ENCODE measurements around the gene RREB1. TPM values are rescaled to one million over a fixed set of nuclear protein-coding genes. Genes with fewer than 3 reads are reported as not detected.

Gene RREB1
- total and polyA plus RNA-seq, 2 donors (not counting 3 experiments of a cell fraction or from before 2014, with no cell fraction given): 3.7 to 33.0 TPM

DNA sequence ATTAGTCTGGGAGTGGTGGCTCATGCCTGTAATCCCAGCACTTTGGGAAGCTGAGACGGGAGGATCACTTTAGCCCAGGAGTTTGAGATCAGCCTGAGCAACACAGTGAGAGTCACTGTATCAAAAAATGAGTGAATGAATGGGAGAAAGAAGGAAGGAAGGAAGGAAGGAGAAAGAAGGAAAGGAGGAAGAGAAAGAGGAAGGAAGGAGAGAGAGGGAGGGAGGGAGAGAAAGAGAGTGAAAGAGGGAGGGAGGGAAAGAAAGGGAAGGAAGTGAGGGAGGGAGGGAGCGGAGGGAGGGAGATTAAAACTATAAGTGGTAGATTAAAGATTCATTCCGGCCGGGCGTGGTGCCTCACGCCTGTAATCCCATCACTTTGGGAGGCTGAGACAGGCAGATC, 28.9 kb upstream of the RREB1 start:
- Histone ChIP-seq H3K27me3 (ENCODE audit: control insufficient read depth in 2 of 2, insufficient read depth in 2 of 2, low read length in 2 of 2) (no peaks in the 10 kb centered on the region), H4K20me1 (replicated peaks; ENCODE audit: control insufficient read depth, extremely low read depth, insufficient read depth, low read length) (no peaks in the 10 kb centered on the region), H3K79me2 (ENCODE audit: control insufficient read depth, insufficient read depth, low read length) (no peaks in the 10 kb centered on the region), H3K4me2 (ENCODE audit: insufficient read depth, low read length) (no peak overlapping the region), H3K9me1 (replicated peaks; ENCODE audit: control insufficient read depth, extremely low read depth, insufficient read depth, low read length) (no peaks in the 10 kb centered on the region), H3K9ac (replicated peaks; ENCODE audit: extremely low read depth, insufficient read depth, low read length) (no peak overlapping the region), H3K4me3 (replicated peaks in 1 of 3; ENCODE audit: insufficient read depth in 1 of 3, low read depth in 1 of 3, low read length in 3 of 3) (no peak overlapping the region), H3K36me3 (ENCODE audit: control insufficient read depth in 2 of 2, extremely low read depth in 1 of 2, insufficient read depth in 2 of 2, low read length in 2 of 2) (no peaks in the 10 kb centered on the region), H3K9me3 (replicated peaks; ENCODE audit: control insufficient read depth, insufficient read depth, low read length) (no peaks in the 10 kb centered on the region), H2AFZ (ENCODE audit: low read depth, low read length) (no peak overlapping the region), H3K27ac (ENCODE audit: insufficient read depth, low read depth, low read length) (no peak overlapping the region), H3K4me1 (ENCODE audit: control insufficient read depth, extremely low read depth, insufficient read depth, low read length) (no peaks in the 10 kb centered on the region)
- intact Hi-C loops (cut with micrococcal nuclease): no loop called here
- DNase-seq (ENCODE audit: low read depth, low spot score) (no peak), FAIRE-seq (no peak)
- no peak for TF ChIP-seq GATA2 (IDR thresholded peaks at IDR 0.05; ENCODE audit: insufficient read depth, insufficient read length, low read depth, low read length)
- dilution Hi-C loops (cut with MboI; ENCODE audit: extremely low pct_ligation_motif_present, low sequenced_read_pairs): no loop called here
- POLR2A ChIA-PET: no interaction called here
- CTCF ChIA-PET: interaction anchor here (1.1 to 1.2 kb wide), 2 partner anchors 8 to 13 kb away, joined by 3 to 6 read pairs; no protein-coding TSS in a partner anchor
- no TSS peak for BruUV-seq (replicated peaks)

DNA sequence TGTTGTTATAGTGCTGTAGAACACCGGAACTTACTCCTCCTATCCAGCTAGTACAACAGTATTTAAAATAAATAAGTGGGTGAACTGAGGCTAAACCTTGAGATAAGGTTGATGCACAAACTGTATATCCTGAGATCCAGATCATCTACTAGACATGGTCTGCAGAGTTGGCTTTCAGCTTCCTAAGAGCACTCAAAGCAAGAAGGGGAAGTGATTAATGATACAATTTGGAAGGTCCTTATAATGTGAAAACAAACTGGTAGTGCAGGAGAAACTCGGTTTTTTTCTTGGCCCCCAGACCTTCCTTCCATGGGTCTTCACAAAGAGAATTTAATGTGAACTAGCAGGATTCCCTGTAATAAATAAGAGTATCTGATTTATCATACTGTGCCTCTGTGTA, 27.4 kb upstream of the RREB1 start:
- Histone ChIP-seq H3K9me3 (replicated peaks; ENCODE audit: control insufficient read depth, insufficient read depth, low read length) (no peaks in the 10 kb centered on the region), H3K79me2 (ENCODE audit: control insufficient read depth, insufficient read depth, low read length) (no peaks in the 10 kb centered on the region), H3K4me1 (ENCODE audit: control insufficient read depth, extremely low read depth, insufficient read depth, low read length) (no peaks in the 10 kb centered on the region), H3K36me3 (ENCODE audit: control insufficient read depth in 2 of 2, extremely low read depth in 1 of 2, insufficient read depth in 2 of 2, low read length in 2 of 2) (no peaks in the 10 kb centered on the region), H3K4me2 (ENCODE audit: insufficient read depth, low read length) (no peak overlapping the region), H2AFZ (ENCODE audit: low read depth, low read length) (no peak overlapping the region), H3K27ac (ENCODE audit: insufficient read depth, low read depth, low read length) (no peak overlapping the region), H3K4me3 (replicated peaks in 1 of 3; ENCODE audit: insufficient read depth in 1 of 3, low read depth in 1 of 3, low read length in 3 of 3) (no peak overlapping the region), H4K20me1 (replicated peaks; ENCODE audit: control insufficient read depth, extremely low read depth, insufficient read depth, low read length) (no peaks in the 10 kb centered on the region), H3K9me1 (replicated peaks; ENCODE audit: control insufficient read depth, extremely low read depth, insufficient read depth, low read length) (no peaks in the 10 kb centered on the region), H3K27me3 (ENCODE audit: control insufficient read depth in 2 of 2, insufficient read depth in 2 of 2, low read length in 2 of 2) (no peaks in the 10 kb centered on the region), H3K9ac (replicated peaks; ENCODE audit: extremely low read depth, insufficient read depth, low read length) (no peak overlapping the region)
- DNase-seq (ENCODE audit: low read depth, low spot score) (no peak), FAIRE-seq (no peak)
- ChIA-PET CTCF (no interaction called here), POLR2A (no interaction called here)
- intact Hi-C loops (cut with micrococcal nuclease): no loop called here
- dilution Hi-C loops (cut with MboI; ENCODE audit: extremely low pct_ligation_motif_present, low sequenced_read_pairs): no loop called here
- TF ChIP-seq, protein P1, sequence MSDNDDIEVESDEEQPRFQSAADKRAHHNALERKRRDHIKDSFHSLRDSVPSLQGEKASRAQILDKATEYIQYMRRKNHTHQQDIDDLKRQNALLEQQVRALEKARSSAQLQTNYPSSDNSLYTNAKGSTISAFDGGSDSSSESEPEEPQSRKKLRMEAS (IDR thresholded peaks at IDR 0.05; ENCODE audit: insufficient read depth, insufficient read length): no peak
- no peak for TF ChIP-seq GATA2 (IDR thresholded peaks at IDR 0.05; ENCODE audit: insufficient read depth, insufficient read length, low read depth, low read length)
- TF ChIP-seq POLR2A (IDR thresholded peaks at IDR 0.05; ENCODE audit: low read depth, low read length): no peak
- TF ChIP-seq, protein P2, sequence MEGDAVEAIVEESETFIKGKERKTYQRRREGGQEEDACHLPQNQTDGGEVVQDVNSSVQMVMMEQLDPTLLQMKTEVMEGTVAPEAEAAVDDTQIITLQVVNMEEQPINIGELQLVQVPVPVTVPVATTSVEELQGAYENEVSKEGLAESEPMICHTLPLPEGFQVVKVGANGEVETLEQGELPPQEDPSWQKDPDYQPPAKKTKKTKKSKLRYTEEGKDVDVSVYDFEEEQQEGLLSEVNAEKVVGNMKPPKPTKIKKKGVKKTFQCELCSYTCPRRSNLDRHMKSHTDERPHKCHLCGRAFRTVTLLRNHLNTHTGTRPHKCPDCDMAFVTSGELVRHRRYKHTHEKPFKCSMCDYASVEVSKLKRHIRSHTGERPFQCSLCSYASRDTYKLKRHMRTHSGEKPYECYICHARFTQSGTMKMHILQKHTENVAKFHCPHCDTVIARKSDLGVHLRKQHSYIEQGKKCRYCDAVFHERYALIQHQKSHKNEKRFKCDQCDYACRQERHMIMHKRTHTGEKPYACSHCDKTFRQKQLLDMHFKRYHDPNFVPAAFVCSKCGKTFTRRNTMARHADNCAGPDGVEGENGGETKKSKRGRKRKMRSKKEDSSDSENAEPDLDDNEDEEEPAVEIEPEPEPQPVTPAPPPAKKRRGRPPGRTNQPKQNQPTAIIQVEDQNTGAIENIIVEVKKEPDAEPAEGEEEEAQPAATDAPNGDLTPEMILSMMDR (IDR thresholded peaks at IDR 0.05; ENCODE audit: extremely low read depth in 1 of 2, insufficient read depth in 1 of 2, low read depth in 1 of 2, low read length in 2 of 2): no peak
- no peak for TF ChIP-seq EZH2 (IDR thresholded peaks at IDR 0.05; ENCODE audit: borderline replicate concordance, low read depth, low read length, severe bottlenecking)
- BruUV-seq (replicated peaks): no TSS peak

All from endothelial cell of umbilical vein (primary cell).